ENCODE measurements around the gene STRIP1.
A peak's percentile ranks its signal among the peaks of the same experiment; 100 is the strongest.
"Not testable (repeated sequence)": the region's sequence is repeated elsewhere in the genome, so short reads cannot be mapped to it uniquely, and the experiment has no call there.

Gene STRIP1

DNA sequence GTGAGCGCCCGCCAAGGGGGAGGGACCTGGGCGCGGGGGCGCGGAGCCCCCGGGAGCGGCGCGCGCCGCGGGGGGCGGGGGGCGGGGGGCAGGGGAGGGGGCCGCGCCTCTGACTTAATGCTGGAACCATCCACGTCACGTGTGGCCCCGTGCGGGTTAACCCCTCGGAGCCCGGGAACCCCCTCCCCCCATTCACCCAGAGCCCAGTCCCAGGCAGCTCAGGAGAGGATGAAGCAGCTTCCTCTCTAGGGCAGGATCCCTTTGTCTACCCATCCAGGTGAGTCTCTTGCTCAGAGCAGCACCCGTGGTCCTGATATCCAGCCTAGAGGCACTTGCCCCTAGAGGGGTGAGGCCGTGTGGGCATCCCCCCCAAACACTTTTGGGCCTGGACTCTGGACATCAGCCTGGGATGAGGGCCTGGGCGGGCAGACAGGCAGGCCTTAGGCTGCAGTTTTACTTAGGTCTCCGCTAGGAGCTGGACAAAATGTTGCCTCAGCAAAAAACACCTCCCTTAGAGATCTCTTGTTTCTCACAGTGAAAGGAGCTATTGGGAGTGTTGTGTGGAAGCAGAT lies 36.3 kb downstream of the STRIP1 start, which contains the start of gene ALX3:
Gene ALX3 (minus strand): TSS at position 2 of the 572 bp plus-strand sequence. CDS start 60 bp downstream, outside the sequence.
- DNase-seq, result no peak

DNA sequence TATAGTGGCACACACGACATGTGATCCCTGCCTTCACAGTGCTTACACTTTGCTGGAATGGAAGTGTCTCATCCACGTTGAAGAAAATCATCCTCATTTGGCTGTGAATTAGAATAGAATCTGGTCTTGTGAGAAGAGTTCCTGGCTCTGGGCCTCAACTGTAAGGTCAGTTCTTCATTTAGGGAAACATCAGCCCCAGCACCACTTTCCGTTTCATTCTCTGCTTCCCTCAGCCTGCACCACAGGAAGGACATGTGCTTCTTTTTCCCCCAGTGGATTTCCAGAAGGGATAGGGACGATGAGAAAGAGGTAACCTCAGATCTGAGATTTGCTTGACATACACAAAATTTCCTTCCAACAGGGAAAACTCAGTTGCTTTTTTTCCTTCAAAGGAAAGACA lies 39.7 kb downstream of the STRIP1 start:
- DNase-seq, result no peak

DNA sequence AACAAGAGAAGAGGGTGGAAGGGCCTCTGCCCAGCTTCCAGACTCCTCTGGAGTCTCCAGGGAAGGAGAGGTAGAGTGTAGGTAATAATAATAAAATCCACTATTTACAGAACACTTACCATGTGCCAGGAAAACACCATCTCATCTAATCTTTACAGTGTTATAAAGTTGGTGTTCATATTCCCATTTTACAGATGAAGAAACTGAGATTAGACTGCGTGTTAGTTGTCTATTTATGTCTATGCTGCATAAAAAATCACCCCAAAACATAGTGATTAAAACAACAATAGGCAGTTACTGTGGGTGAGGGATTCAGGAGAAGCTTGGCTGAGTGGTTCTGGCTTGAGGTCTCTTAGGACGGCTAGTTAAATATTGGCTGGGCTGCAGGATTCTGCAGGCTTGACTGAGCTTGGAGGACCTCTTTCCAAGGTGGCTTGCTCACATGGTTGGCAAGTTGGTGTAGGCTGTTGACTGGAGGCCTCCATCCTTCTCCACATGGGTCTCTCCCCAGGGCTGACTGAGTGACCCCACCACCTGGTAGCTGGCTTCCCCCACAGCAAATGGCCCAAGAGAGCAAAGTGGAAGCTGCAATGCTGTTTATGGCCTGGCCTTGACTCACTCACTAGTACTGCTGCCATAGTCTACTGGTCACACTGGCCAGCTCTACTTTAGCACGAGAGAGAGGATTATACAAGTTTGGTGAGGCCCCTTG lies 42.5 kb downstream of the STRIP1 start:
- no peak for DNase-seq

DNA sequence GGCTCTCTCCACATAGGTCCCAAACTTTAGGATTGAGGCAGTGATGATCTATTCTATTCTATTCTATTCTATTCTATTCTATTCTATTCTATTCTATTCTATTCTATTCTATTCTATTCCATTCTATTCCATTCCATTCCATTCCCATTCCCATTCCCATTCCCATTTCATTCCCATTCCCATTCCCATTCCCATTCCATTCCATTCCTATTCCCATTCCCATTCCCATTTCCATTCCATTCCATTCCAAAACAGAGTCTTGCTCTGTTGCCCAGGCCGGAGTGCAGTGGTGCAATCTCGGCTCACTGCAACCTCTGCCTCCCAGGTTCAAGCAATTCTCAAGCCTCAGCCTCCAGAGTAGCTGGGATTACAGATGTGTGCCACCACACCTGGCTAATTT lies 45.6 kb downstream of the STRIP1 start:
- DNase-seq, result not testable (repeated sequence)

DNA sequence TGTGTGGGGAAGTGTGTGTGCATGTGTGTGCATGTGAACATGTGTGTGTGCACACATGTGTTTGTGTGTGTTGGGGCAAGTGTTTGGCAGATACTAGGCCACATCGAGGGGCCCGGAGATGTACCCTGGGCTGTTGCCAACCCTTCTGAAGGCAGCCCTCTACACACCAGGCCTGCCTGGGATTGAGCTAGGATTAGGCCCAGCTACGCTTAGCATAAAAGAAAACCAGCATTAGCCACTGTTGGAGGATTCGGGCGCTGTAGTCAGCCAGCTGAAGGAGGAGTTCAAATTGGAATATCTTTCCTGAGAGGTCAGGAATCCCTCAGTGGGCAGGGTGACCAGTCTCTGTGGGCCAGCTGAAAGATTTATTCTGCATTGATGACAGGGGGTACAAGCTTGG lies 46.6 kb downstream of the STRIP1 start:
- no peak for DNase-seq

DNA sequence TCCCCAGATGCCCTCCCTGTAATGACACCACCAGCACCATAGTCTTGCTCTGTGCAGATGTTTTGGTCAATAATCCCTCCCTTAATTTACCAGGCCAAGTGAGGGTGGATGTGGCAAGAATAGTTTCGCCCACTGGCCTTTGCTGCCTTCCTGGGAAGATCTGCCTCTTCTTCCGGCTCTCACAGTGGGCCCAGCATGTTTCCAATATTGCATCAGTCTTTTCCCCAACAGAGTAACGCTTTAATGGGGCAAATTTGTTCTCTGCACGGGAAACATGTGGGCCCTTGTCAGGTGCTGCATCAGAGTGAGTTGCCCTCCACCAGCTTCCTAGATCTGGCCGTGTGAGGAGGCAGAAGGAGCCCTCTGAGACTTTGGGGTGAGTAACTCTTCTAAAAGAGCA lies 48.1 kb downstream of the STRIP1 start:
- no peak for DNase-seq

DNA sequence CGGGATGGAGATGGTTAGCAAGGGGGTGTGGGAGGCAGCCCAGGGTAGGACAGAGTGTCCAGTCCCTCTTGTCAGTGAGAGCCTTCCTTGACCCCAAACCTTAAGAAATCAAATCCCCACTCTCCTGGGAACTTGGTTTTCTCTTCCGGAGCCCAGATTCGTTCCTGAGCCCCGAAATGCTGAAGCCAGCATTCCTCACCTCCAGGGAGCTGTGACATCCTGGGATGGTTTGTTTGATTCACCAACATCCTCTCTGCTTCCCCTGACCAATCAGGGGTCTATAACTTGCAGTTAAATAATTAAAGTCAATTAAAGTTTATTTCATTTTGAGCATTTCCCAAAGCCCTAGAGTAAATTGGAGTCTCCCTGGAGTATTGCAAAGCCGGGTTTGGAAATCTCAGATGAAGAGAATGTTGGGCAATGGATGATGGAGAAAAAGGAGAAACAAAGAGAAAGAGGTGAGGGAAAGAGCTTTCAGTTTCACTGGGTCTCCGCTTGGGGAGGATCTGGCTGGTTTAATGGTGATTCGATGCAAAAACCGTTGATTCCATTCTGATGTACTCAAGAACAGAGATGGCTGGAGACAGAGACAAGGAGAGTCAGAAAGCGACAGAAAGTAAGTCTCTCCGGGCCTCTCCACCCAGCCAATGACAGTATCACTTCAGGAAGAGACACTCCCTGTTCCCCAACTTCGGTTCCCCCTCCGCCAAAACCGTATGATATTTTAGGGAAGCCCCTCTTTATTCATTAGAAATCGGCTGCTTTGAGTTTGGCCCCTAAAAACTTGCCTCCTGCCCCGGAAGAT lies 48.8 kb downstream of the STRIP1 start:
- DNase-seq, result no peak

DNA sequence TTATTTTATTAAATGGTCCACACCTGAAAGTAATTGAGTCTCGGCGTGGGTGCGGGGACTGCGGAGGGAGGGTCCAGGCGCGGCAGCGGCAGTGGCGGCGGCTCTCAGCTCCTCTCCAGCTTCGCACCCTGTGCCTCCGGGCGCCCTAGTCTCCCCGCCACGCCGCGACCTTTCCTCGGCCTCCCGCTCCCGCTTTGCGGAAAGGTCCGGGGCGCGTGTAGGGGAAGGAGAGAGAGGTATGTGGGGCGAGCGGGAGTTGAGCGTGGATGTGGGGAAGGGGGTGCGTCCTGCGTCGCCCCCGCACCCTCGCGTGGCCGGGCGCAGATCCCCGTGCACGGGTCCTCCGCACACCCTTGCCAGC lies 49.4 kb downstream of the STRIP1 start:
- DNase-seq, result no peak

DNA sequence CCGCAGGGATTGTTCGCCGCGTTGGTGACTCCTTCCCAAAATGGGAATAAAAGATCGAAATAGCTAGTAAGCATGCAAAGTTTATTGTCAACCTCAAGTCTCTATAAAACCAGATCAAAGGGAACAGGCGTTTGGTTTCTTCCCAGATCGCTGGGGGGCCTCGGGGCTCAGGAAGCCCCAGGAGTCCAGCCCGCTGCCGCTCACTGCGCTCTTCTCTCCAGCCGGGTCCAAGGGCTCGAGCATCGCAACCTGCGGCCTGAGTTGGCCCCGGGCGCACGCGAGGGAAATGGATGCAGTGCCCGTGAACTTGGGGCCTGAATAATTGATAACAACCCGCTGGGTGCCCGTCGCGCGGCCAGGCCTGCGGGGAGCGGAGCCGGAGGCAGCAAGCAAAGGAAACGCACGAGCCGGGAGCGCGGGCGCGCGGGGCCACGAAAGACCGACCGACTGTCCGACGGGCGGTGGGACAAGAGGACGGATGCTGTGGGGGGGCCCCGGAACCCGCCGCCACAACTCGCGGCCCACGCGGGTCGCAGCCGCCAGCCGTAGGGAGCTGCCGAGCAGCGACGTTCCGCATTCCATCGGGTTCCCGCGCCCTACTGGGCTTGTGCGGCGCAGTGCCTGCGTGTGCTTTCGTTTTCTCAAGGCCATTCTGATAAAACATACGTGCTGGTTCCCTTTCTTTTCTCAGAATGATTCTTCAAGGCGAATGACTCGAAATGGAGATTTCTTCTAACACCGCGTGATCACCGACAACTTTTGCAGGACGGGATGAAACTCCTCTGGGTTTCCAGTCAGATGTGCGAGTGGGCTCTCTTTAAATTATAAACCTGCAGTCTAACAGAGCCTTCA lies 50.0 kb downstream of the STRIP1 start:
- DNase-seq, result no peak

DNA sequence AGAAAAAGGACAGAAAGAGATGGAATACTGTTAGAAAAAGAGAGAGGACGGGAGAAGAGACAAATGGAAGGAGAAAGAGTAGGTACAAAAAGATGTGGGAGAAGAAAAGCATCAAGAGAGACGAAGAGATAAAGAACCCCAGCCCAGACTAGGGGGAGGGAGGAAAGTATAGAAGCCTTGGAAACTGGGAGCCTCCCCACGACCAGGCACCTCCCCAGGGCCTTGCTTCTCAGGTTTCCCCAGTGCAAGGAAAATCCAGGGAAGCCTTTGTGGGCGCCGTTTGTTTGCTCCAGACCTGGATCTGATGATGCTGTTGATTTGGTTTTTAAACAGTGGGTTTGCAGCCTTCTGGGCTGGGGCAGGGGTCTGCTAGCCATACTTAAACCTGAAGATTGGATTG lies 51.2 kb downstream of the STRIP1 start:
- no peak for DNase-seq

DNA sequence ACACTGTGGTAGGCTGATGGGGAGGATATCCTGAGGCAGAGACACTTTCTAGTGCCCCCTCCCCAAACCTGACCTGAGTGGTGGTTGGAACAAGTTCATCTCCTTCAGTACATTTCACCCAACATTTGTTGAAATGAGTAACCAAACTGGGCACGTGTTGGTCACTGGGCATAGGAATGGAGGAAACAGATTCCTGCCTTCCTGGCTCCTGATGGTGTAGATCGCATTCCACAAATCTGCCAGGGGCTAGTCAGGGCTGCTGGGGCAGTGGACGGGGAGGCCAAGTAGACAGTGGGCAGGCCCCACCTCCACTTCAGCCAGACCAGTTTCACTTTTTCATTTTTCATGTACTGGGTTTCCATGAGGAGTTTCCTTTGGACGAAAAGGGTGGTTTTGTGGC lies 52.5 kb downstream of the STRIP1 start:
- no peak for DNase-seq

DNA sequence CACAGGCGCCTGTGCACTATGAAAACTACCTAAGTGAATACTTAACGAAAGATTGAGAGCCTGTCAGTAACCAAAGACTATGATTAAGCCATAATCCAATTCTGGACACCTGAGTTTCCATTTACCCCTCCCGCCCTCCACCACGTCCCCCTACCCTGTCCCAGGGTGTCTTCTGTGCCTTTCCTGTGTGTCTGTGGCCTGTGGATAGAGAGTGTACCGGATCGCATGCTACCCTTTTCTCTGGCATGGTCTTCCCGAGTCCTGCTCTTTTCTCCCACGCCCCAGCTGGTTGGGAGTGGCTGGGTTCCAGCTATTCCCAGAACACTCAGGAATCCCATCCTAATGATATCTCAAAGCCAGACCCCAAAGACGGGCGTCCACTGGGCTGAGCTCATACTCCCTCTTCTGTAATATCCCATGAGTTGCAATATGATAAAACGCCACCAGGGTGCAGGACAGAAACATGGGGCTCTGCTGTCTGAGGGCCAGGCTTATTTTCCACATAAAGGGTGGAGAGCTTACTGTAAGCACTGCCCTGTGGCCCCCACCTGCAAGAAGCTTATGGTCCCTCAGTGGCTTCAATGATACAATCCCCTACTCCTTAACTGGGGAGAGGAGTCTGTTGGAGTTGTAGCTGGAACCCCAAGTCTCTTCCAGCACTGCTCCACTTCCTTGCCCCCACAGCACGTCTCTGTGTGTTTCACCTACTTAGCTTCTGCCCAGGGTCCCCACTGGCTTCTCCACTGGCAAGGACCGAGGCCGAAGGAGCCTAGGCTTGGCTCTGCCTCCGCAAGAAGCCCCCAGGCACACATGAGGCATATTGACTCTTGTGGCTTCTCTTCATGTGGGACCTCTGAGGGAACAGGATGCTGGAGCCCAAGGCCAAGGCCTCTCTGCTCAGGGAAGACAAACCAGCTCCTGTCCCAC lies 53.7 kb downstream of the STRIP1 start:
- DNase-seq, result peak; percentile 18

DNA sequence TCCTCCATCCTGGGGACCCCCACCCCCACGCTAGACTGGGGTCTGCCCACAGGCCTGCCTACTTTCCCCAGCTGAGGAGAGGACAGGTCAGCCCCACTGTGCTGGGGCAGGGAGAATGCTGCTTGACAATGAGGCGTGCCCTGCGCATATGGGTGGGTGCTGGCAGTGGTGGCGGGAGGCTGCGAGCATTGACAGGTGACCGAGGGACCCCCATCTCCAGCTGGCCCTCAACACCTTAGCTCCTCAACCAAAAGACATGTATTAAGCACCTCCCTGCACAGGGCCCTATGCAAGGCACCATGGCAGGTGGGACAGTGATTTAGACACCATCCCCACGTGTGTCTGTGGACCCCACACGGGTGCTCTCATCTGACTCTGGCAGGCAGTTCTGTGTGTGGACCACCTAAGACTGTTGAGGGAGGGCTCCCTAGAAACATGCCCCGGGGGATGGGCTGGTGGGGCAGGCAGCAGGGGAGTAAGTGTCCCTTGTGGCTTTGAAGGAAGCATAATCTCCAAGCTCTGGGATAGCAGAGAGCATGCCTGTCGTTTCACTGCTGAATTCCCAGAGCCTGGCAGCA lies 54.4 kb downstream of the STRIP1 start:
- no peak for DNase-seq

DNA sequence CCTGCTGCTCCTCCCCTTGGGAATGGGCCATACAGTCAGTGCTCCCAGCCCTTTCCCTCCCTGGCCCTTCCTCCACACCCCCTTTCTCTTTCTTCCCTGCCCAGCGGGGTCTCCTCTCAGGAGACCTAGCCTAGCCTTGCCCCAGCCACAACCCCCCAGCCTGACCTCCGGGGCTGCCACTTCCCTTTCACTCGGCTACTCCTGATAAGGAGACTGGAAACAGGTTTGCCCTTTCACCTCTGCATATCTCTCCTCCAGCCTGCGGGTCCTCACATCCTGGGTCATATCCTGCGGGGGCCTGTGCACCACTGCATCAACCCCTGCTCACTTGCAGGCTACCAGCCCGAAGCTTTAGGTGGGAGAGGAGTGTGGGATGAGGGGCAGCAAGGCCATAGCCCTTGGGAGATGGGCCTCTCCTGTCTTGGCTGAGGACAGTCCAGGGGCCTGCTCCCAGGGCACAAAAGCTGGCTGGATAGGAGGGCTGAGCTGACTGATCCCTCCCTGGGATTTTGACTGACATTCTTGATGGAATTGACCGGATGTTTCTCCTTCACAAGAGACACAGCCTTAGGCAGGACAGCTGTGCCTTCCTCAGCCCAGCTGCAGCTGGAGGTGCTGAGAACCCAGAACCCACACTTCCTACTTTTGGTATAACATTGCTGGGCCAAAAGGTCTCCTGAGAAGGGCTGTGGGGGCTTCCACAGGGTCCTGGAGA lies 55.3 kb downstream of the STRIP1 start:
- no peak for DNase-seq

DNA sequence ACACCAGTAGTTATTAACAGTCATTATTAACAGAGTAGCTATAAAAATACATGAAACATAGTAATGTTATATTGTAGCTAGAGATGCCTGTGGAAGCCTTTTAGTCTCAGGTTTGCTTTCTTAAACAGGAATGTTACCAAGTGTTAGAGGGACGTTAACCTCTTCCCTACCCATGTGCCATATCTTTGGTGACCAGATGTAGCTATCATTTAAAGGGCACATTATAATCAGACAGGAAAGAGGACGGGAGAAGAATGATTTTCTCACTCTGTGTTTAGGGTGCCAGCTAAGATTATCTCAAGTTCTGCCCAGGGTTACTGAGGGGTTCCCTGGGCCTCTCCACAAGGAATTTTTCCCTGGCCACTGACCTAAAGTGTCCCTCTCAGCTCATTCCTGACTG lies 57.0 kb downstream of the STRIP1 start:
- DNase-seq, result no peak

DNA sequence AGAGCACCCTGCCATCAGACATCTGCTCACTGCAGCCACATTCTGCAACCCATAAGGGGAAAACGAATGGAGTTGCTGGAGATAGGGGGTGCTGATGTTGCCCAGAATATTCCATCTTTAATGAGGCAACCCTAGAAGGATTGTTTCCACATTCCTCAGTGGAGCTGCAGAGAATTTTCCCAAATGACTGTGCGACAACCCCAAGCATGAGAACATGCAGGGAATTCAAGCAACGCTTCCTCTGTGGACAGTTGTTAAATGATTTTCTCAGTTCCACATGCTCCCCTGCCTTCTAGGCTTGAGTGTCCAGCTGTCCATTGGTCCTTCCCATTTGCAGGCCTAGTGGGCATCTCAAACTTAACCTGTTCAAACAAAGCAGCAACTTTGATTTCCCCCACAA lies 57.4 kb downstream of the STRIP1 start:
- DNase-seq, result no peak

DNA sequence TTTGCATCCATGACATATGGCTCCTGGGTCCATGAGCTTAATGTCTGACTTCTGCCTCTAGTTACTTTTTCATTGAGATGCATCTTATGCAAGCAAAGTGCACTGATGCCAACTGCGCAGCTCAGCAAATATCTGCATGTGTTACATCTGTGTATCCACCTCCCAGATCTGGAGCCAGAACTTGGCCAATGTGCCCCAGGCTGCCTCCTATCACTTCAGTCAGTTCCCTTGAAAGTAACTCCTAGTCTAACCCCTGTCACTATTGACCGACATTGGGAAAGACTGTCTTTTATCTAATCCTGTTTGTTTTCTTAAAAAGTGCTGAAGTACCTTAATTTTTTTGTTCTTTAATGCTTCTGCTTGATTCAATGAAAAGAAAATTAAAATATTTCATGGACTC lies 58.6 kb downstream of the STRIP1 start:
- no peak for DNase-seq

DNA sequence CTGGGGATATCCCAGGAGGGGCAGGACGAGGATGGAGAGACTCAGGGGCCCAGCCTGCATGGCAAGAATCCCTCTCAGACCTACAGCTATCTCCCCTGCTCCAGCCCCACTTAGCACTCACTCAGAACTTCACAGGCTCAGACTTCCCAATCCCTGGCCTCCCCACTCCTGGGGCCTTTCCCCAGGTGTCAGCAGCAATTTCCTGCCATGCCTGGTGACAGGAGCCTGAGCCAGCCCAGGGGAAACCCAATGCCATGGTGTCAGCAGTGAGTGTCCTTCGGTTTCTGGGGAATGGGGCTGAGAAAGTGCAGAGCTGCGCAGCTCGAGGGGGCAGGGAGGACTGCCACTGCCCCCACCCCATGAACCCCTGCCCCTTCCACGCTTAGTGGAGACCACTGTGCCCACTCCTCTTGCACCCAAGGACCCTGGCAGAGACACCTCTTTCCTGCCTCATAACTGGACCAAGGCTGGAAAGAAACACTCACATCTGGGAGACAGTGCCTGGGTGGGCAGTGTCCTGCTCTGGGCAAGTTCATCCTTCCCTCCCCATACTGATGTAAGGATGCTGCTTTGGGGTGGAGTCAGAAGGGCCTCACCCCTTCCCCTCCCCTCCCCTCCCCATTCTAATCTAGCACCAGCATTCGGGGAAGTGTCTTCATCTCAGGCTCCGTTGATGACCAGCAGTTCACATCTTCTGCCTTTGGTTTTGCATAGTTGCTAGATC lies 60.7 kb downstream of the STRIP1 start:
- no peak for DNase-seq

DNA sequence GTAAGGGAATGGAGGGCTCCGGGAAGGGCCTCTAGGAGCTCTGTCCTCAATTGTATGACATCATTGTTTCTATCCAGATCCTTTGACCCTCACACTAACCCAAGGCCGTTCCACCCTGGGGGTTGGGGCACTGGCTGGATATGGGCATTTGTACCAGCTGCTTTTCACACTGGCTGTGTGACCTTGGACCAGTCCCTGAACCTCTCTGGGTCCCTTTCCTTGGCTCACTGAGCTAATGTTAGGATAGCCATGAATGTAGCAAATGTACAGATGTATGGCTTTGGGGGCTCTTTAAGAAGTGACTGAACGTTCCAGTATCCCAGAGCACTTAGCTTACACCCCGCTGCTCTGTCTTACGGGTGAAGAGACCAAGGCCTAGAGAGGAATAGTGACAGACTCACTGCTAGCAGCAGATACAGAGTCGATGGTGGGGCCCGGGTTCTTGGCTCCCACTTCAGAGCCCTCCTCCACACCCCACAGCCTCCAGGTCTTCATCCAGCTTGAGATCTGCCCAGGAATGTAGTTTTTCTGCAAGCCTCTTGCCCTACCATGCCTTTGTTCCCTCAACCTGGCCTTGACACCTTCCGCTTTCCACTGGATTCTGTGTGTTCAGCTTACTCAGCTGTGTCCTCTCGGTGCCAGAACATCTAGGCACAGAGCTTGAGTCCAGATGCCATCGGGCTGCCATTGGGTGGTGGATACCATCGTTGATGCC lies 63.2 kb downstream of the STRIP1 start:
- DNase-seq, result no peak

Measured in NCI-H2107 (cell line).